ENCODE measurements around the gene CAV1.

Gene CAV1

GRCh38 chr7:116532102-116532688, 7.4 kb downstream of the CAV1 start:
- no peak for DNase-seq (ENCODE audit: low spot score)

- DNase-seq (ENCODE audit: low spot score): no peak
Observed at GRCh38 chr7:116534790-116535189, 10.0 kb downstream of the CAV1 start.

- DNase-seq (ENCODE audit: low spot score): no peak
Observed at GRCh38 chr7:116535416-116535815, 10.6 kb downstream of the CAV1 start.

GRCh38 chr7:116538138-116538537, 13.3 kb downstream of the CAV1 start:
- no peak for DNase-seq (ENCODE audit: low spot score)

GRCh38 chr7:116539879-116540278, 15.0 kb downstream of the CAV1 start:
- DNase-seq (ENCODE audit: low spot score): no peak

- no peak for DNase-seq (ENCODE audit: low spot score)
Observed at GRCh38 chr7:116540743-116541142, 15.9 kb downstream of the CAV1 start.

GRCh38 chr7:116541951-116542350, 17.1 kb downstream of the CAV1 start:
- no peak for DNase-seq (ENCODE audit: low spot score)

GRCh38 chr7:116542618-116543017, 17.8 kb downstream of the CAV1 start:
- no peak for DNase-seq (ENCODE audit: low spot score)

GRCh38 chr7:116543664-116544063, 18.8 kb downstream of the CAV1 start:
- DNase-seq (ENCODE audit: low spot score): no peak

- DNase-seq (ENCODE audit: low spot score): no peak
Observed at GRCh38 chr7:116544487-116544886, 19.7 kb downstream of the CAV1 start.

GRCh38 chr7:116545411-116545993, 20.7 kb downstream of the CAV1 start:
- DNase-seq (ENCODE audit: low spot score): no peak

GRCh38 chr7:116546054-116546453, 21.2 kb downstream of the CAV1 start:
- DNase-seq (ENCODE audit: low spot score): no peak

- no peak for DNase-seq (ENCODE audit: low spot score)
Observed at GRCh38 chr7:116546916-116547315, 22.1 kb downstream of the CAV1 start.

GRCh38 chr7:116547347-116547746, 22.5 kb downstream of the CAV1 start:
- no peak for DNase-seq (ENCODE audit: low spot score)

- DNase-seq (ENCODE audit: low spot score): no peak
Observed at GRCh38 chr7:116548506-116548905, 23.7 kb downstream of the CAV1 start.

- no peak for DNase-seq (ENCODE audit: low spot score)
Observed at GRCh38 chr7:116549370-116549769, 24.5 kb downstream of the CAV1 start.

GRCh38 chr7:116551692-116552091, 26.9 kb downstream of the CAV1 start:
- DNase-seq (ENCODE audit: low spot score): no peak

- peak; percentile 18 for DNase-seq (ENCODE audit: low spot score)
Observed at GRCh38 chr7:116552602-116553001, 27.8 kb downstream of the CAV1 start.

- no peak for DNase-seq (ENCODE audit: low spot score)
Observed at GRCh38 chr7:116553168-116553964, 28.5 kb downstream of the CAV1 start.

GRCh38 chr7:116554436-116554835, 29.6 kb downstream of the CAV1 start:
- DNase-seq (ENCODE audit: low spot score): no peak

- no peak for DNase-seq (ENCODE audit: low spot score)
Observed at GRCh38 chr7:116554911-116555310, 30.1 kb downstream of the CAV1 start.

- no peak for DNase-seq (ENCODE audit: low spot score)
Observed at GRCh38 chr7:116557066-116557585, 32.3 kb downstream of the CAV1 start.

- no peak for DNase-seq (ENCODE audit: low spot score)
Observed at GRCh38 chr7:116557901-116558300, 33.1 kb downstream of the CAV1 start.

Measured in SW480 (cell line).